GM19395 (cell line): ENCODE results near the gene EMD.

Experiments
- ATAC-seq: cut with Tn5 transposase; IDR thresholded peaks from one replicate; pipeline ENCODE4 v1.9.1; 2021; ENCODE audit warnings: mild to moderate bottlenecking, moderate library complexity; ENCODE audit not compliant: unreplicated experiment

The EMD gene

DNA sequence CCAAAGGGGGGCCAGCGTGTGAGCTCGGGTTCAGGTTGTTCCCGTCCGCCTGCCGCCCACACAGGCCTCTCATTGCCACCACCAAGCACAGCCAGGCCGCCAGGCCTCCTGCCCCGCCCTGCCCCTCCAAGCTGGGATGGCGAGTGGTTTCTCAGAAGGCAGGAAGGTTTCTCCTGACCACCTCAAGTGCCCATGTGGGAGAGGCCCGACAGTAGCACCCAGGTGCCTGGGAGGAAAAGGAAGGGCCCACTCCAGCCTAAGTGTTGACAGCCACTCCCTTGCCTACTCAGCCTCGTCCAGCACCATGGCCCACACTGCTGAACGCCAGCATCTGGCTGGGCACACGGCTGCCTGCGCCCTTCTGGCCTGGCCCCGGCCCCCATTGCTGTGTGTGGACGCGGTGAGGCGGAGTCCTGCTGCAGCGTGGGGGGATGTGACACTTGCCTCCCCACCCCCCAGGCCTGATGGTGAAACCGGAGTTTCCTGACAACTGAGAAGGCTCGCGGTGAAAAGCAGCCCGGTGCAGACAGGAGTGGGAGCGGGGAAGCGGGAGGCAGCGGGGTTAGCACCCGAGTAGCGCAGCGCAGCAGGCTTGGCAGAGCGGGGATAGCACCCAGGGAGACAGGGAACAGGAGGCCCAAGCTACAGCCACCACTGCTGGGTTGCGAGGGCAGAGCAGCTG lies 23.9 kb upstream of the EMD start:
- ATAC-seq: no peak

DNA sequence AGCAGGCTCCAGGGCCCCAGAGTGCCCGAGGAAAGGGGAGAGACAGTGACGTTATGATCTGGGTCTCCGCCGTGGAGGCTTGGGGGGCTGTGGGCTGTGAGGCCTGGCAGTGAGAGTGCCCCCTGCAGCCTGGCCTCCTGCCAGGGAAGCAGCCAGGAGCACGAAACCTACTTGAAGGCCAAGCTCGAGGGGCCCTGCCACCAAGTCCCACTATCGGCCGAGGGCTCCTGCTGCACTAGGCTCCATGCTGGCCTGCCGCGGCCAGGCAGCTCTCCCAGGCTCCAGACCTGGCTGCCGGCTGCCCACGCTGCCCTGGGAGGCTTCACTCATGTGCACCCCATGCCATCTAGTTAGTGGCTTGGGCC lies 23.3 kb upstream of the EMD start:
- ATAC-seq: no peak

DNA sequence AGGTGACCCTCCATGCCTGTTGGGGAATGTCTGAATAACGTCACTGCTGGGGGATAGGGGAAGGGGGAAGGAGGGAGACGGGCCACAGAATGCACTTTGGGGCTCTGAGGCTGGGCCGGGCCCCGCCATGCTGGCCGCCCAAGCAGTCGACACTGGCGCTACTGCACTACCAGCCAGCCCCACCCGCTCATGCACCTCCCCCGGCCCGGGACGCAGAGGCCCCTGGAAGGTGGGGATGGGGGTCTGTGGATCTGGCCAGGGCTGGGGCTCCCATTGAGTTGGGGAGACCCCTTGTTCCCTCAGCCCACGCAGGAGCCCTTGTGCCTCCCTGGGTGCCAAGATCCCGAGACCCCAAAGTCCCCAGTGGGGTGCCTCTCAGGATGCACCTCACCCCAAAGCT lies 22.5 kb upstream of the EMD start:
- no peak for ATAC-seq

DNA sequence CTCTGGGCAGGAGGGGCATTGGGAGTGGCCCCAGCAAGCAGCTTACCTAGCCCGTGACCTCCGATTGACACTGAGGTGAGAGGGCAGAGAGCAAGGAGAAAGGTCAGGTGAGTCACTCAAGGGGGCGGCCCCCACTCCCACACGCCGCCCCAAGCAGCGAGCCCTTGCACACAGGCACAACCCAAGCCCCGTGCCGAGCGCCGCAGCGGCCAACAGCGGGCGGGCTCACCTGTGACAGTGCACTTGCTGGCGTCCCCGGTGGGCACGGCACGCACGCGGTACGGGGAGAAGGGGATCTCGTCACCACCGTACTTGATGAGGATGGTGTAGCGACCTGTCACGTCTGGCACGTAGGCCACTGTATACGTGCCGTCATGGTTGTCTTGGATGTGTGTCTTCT lies 21.9 kb upstream of the EMD start:
- ATAC-seq: no peak

DNA sequence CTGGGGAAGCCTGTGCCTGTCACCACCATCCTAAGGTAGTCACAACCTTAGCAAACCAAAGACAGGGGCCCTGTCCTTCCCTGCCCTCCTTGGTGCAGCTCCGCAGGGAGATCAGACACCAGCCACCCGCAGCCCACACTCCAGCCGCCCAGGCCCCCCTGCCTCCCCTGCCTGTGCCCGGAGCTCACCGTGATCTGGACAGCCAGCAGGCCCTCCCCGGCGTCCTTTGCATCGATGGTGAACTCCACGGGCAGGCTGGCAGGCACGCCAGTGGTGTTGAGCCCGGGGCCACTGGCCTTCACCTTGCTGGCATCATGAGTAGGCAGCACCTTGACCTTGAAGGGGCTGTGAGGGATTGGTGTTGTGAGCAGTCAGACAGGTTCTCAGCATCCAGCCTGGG lies 21.1 kb upstream of the EMD start:
- no peak for ATAC-seq

DNA sequence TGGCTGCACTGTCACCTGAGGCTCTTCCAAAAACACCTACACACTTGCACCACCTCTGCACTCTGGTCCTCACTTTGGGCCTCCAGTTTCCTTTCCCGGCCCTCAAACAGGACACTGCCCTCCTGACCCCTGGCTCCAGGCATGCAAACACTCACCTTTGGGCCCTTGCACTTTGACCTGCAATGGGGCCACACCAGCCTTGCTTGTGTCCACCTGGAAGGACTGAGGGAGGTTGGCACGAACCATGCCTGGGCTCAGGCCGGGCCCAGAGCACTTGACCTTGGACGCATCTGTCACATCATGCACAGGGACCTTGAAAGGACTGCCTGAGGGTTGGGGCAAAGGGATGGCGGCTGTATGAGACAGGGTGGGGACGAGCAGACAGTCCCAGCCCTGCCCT lies 20.3 kb upstream of the EMD start:
- ATAC-seq: no peak

DNA sequence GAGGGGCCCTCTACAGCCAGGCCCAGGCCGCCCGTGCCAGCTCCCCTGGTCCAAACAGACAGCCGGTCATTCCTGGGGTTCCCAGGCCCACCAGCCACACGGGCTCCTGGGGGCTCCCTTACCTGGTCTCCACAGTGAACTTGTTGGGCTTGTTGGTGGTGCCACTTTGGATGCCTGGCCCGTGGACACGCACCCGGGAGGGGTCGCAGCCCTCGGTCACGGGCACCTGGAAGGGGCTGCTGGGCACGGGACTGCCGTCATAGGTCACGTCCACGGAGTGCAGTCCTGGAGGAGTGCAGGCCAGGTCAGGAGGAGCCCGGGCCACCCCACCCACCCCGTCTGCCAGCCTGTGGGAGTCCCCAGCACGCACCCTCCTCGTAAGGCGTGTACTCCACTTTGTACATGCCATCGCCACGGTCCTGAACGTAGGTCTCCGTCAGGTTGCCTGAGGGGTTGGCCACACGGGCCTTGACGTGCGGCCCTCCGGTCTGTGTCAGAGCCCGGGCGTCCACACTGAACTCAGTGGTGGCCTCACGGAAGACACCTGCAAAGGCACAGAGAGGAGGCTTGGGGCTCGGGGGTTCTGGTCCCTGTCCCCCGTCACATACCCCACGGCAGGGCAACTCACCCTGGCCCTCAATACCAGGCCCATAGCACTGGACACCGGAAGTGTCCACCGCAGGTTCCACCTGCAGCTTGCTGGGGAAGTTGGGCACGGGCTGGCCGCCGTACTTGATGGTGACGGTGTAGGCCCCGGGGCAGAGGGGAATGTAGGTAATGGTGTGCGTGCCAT lies 19.5 kb upstream of the EMD start:
- ATAC-seq: no peak

DNA sequence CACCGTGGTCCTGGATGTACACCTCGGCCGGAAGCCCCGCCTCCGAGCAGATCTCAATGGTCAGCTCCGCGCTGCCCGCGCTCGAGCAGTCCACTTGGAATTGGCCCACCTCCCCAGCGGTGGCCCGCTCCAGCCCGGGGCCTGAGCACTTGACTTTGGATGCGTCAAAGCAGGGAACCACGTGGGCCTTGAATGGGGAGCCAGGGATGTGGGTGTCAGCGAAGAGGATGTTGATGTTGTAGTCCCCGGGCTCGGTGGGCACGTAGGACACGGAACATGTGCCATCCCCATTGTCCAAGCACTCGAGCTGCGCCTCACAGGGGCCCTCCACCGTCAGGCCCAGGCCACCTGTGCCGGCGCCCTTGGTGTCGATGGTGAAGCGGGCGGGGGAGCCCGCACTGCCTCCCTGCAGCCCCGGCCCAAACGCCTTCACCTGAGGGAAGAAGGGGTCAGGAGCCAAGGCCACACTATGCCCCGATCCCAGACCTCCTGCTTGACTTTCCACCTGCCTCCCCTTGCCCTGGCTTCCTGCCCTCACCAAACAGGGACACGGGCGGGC lies 18.9 kb upstream of the EMD start:
- ATAC-seq: no peak

DNA sequence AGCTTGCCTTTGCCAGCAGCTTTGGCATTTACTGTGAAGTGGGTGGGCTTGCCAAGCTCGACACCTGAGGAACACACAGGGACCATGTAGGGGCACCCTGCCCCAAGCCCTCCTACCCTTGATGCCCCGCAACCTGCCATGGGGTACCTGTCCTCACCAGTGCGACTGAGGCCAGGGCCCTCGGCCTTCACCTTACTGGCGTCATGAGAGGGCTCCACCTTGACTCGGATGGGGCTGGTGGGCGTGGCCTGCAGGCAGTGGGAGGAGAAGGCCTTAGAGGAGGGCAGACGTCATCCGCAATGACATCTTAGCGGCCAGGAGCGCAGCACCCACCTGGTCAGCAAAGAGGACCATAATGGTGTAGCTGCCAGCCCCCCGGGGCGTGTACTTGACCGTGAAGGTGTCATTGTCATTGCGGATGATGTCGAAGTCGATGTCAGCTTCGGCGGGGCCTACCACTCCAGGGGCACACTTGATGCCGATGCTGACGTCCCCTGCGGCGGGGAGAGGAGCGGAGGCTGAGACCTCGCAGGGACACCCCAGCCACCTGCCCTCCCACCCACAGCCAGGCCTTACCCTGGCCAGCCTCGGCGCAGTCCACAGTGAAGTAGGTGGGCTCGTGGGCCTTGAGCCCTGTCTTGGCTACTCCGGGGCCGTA lies 16.9 kb upstream of the EMD start:
- no peak for ATAC-seq

DNA sequence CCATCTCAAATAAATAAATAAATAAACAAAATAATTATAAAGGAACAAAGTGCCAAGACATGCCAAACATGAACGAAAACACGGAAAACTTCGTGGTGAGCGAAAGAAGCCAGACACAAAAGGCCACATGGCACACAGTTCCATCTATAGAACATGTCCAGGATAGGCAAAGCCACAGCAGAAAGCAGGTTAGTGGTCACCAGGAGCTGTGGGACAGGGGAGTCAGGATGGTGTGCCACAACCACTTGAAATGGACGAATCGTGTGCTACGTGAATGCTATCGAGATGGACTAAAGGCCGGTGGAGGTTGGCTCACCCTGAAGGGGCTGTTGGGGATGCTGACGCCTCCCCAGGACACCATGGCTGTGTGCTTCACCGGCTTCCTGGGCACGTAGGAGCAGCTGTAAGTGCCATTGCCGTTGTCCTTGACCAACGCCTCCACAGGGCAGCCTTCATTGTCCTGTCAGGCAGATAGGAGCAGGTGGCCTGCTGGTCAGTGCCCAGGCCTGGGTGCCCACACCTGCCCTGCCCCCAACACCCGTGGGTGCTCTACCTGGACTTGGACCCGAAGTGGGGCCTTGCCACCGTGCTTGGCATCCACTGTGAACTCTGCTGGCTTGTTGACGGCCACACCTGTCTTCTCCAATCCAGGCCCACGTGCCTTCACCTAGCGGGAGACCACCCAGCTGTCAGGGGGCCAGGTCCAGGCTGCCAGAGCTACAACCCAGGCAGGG lies 15.2 kb upstream of the EMD start:
- no peak for ATAC-seq

DNA sequence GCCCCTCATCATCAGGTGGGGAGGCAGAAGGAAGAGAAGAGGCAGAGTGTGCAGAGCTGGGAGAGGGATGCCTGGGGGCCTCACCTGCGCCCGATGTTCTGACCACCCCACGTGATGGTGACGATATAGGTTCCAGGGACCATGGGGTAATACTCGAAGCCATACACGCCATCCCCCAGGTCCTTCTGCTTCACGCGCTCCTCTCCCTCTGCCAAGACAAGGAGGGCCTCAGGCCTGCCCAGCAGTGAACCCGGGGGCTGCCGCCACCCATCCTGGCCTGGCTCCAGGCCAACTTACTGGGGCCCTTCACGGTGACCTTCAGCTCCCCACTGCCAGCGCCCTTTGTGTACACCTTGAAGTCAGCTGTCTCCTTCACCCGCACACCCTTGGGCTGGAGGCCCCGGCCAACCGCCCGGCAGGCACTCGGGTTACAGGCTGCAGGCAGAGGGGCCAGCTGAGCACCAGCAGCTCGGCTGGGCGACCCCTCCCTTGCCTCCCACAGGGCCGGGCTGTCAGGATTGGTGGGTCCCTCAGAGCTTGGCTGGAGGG lies 14.0 kb upstream of the EMD start:
- no peak for ATAC-seq

DNA sequence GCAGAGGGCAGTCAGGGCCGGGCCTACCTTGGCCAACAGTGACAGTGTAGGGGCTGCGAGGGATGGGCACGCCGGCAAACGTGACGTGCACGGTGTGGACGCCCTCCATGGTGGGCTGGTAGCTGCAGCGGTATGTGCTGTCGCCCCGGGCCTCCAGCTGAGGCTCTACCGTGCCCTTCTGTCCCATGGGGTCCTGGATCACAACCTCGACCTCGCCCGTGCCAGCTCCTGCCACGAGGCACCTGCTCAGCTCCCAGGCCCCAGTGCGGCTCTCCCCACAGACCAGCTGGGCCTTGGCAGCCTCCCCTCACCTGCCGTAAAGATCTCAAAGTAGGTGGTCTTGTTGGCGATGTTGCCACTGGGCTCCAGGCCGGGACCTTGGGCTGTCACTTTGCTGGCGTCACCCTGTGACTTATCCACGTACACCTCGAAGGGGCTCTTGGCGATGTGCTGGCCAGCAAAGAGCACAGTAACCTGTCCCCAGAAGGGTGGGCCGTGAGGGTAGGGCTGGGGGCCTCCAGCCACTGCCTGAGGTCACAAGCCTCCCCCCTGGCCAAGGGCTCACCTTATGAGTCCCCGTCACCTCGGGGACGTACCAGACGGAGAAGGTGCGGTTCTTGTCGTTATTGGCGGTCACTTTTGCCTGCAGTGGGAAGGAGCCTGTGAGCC lies 13.0 kb upstream of the EMD start:
- ATAC-seq: no peak

DNA sequence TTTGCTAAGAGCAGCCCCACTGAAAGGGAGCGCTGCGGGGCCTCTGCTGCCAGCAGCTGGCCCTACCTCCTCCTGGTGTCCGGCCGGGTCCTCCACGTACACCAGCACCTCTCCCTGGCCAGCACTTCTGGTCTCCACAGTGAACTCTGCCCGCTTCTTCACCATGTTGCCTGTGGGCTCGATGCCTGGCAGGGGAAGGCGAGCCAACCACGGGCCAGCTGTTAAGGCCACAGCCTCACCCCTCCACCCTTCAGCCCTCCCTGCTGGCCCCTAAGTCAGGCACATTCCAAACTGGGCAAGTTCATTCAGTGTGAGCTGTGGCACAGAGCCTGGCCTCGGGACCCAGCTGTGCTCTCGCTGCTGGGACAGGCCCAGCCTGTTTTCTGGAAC lies 12.4 kb upstream of the EMD start:
- ATAC-seq: no peak

DNA sequence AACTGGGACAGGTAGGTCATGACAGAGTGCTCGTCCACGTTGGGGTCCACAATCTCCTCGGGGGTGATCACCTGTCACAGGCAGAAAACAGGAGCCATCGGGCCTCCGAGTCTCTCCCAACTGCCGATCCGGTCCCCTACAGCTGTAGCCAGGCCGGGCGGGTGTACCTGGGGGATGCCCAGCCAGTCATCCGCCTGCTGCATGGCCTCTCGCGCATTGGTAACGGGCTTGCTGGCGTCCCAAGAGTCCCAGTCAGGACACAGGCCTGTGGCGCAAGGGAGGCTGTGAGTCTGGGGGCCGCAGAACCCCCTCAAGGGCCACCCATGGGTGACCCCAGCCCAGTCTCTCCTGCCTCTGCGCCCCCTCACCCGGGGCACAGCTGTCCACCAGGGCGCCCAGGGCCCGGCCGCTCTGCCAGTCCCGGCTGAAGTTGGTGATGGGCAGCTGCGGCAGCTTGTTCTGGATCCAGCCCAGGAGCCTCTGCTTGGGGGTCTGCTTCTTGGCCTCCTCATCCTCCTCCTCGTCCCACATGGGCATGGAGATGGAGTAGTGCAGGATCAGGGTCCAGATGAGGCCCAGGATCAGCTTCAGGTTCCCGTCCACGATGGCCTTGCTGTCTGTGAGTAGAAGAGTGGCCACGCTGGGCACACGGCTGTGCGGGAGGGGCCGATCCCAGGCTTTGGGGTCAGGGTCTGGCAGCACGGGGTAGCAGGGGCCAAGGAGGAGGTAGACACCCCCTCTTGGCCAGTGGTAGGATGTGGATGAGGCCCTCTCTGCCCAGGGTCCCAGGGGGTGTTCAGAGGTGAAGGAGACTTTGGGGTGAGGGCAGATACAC lies 11.4 kb upstream of the EMD start:
- no peak for ATAC-seq

DNA sequence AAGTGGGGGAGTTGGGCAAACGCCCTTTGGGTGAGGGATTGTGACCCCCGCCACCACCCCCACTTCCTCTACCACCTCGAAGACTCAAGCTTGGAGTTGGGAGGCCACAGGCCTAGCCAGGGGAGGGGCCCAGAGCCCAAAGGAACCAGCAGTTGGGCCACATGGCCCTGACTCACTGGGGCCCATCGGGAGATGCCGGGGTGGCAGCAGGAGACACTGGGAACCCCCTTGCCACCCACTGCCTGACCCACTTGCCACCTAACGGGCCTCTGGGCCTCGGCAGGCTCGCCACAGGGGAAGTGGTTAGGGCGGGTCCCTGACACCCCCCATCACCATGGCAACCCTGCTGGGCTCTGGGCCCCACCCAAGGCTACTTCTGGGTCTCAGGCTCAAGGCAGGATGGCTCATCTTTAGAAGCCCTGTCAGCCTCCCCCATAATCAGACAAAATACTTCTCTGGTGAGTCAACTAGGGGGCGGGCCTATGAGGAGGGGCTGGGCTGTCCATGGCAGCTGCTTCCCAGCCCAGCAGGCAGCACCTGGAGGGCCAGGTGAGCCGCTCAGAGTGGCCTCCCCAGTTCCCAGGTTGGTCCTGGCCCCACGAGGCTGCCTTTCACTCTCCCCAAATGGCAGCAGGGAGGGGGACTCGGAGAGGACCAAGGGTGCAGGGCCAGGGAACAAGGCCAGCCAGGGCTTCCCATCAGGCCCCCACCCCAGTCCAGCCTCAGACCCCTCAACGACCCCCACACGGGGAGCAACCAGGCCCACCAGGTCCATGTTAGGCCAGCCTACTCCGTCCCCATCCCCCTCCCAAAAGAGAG lies 10.3 kb upstream of the EMD start:
- ATAC-seq: no peak

DNA sequence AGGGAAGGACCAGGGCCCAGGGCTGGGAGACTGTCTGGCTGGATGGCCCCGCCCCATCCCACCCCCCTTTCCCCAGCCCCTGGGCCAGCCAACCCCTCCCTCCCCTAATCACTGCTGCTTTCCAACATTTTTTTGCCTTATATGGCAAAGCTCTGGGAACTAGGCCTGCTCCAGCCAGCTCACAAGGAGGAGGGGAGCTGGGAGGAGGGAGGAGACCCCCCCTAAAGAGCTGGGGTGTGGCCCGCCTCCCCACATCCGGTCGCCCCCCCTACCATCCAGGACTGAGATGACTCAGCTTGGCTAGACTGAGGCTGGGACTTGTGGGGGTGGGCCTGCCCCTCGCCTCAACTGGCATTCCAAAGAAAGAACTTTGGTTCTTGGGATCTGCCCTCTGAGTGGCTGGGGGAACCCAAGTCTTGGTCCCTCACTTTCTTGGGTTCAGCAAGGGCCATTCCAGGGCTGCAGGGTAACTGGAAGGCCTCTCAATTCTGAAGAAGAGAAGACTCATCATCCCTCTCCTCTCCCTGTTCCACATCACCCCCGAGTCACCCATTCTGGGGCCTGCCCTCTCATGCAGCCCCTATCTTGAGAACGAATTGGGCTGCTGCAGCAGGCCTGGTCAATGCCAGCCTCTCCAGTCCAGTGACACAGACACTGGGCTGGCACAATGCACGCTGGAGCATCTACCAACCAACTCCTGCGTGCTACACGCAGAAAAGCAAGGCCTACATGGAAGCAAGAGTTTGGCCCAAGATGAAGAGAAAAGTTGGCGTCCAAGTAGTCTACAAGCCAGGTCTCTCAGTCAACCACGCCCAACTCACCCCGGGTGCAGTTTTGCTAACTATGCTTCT lies 9.4 kb upstream of the EMD start:
- no peak for ATAC-seq

DNA sequence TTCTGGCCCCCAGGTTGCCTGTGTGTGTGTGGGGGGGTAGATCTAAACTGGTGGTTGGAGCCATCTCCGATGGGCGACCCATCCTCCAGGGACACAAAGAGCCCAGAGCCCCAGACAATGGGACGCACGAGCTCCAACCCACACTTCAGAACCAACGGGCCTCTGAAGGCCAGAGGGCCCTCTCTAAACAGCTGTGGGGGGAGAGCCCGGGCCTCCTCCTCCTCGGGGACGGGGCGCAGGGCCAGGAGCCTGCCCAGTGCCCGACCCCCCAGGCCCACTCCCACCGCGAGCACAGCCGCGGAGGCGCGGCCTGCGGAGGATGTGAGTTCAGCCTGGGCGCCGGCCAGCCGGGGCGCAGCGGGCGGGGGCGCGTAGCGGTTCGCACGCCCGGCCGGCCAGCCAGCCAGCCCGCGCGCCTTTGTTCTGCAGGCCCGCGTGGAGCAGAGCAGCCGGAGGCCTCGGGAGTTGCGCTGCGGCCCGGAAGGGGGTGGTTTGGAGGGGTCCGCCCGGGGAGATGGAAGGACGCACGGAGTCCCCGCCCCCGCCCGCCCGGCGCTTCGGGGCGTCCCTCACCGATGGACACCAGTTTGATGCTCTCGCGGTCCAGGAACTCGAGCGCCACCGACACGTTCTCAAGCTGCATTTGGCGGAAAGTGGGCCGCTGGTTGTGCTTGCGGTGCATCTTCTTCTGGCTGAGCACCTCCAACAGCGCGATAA lies 8.6 kb upstream of the EMD start:
- ATAC-seq: no peak
